HT-29 (cell line): ENCODE data around the gene PCDH1. TPM values are rescaled to one million over a fixed set of nuclear protein-coding genes. Genes with fewer than 3 reads are reported as not detected.
"Not testable (repeated sequence)": the region's sequence is repeated elsewhere in the genome, so short reads cannot be mapped to it uniquely, and the experiment has no call there.

ENCODE experiments used
- DNase-seq: peaks from one replicate; pipeline ENCODE4 v3.0.0-alpha.2; 2015; ENCODE audit warnings: low spot score
- total RNA-seq: library from RNA; depleted of rRNA; stranded (reverse); fragments of >200 nt; shearing (Covaris generic); gene quantifications from 2 replicates; pipeline ENCODE4 v1.2.3, GENCODE V29; 2014

The PCDH1 gene
- total RNA-seq, 1 experiment from 2014 or later = 131 TPM

GRCh38 chr5:141835928-141836670 lies 42.1 kb downstream of the PCDH1 start:
- DNase-seq = no peak

GRCh38 chr5:141834331-141834730 lies 43.9 kb downstream of the PCDH1 start:
- no peak for DNase-seq

- DNase-seq = no peak
Measured at GRCh38 chr5:141832131-141832530, 46.1 kb downstream of the PCDH1 start.

- DNase-seq = no peak
Measured at GRCh38 chr5:141828162-141828561, 50.0 kb downstream of the PCDH1 start.

GRCh38 chr5:141826674-141827073 lies 51.5 kb downstream of the PCDH1 start:
- no peak for DNase-seq

GRCh38 chr5:141825791-141826560 lies 52.2 kb downstream of the PCDH1 start:
- DNase-seq = no peak

- DNase-seq = no peak
Measured at GRCh38 chr5:141825241-141825671, 53.0 kb downstream of the PCDH1 start.

- no peak for DNase-seq
Measured at GRCh38 chr5:141824717-141825116, 53.5 kb downstream of the PCDH1 start.

GRCh38 chr5:141823056-141823455 lies 55.2 kb downstream of the PCDH1 start:
- no peak for DNase-seq

GRCh38 chr5:141822144-141822543 lies 56.1 kb downstream of the PCDH1 start:
- DNase-seq = no peak

- no peak for DNase-seq
Measured at GRCh38 chr5:141821430-141821925, 56.7 kb downstream of the PCDH1 start.

- not testable (repeated sequence) for DNase-seq
Measured at GRCh38 chr5:141820686-141821085, 57.5 kb downstream of the PCDH1 start.

GRCh38 chr5:141817631-141818030 lies 60.6 kb downstream of the PCDH1 start:
- no peak for DNase-seq

- DNase-seq = no peak
Measured at GRCh38 chr5:141816598-141817399, 61.4 kb downstream of the PCDH1 start.

GRCh38 chr5:141815796-141816180 lies 62.4 kb downstream of the PCDH1 start:
- DNase-seq = no peak

- no peak for DNase-seq
Measured at GRCh38 chr5:141815051-141815795, 63.0 kb downstream of the PCDH1 start.

- DNase-seq = peak; percentile 79
Measured at GRCh38 chr5:141814064-141814964, 63.9 kb downstream of the PCDH1 start.

GRCh38 chr5:141812512-141812911 lies 65.7 kb downstream of the PCDH1 start:
- no peak for DNase-seq

GRCh38 chr5:141811287-141812155 lies 66.7 kb downstream of the PCDH1 start:
- DNase-seq = peak; percentile 35
